Measurements from ENCODE around the gene CCNJ.
A peak's percentile ranks its signal among the peaks of the same experiment; 100 is the strongest.

Gene CCNJ

DNA sequence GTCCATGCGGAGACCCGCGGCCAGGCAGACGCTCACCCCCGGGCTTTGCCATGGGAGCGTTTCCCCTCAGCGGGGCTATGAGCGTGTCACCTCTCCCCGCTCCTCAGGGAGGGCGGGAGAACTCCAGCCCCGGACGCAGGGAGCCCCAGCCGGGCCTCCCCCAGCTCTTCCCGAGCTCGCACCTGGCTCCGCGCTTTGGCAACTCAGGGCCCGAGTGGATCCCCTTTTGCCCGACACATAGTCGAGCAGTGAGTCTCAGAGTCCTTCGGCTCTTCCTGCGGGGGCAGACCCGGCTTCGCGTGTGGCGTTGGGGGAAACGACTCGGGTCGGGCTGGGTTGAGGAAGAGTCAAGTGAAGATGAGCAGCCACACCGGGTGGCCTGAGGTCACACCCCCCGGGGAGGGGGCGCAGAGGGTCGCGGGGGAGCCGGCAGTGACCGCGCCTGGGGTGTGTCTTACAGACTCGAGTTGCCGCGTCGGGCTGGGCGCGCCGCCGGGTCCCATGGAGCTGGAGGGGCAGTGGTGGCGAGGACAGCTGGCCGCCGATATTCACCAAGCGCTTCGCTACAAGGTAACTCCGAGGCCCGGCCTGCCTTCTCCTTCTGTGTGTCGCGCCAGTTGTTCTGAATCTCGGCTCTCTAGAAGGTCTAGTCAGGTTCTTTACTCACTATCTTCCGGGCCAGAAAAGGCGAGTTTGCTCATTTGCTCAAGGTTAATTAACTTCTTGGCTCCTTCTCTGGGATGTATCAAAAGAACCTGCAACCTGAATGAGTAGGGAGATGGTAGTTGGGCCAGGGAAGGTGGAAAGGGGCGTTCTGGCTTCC, 721 bp downstream of the CCNJ start (continued):
- TF ChIP-seq ZNF561 (tag by site-specific recombination; IDR thresholded peaks at IDR 0.05; ENCODE audit: borderline replicate concordance) = no peak
- no peak for TF ChIP-seq ZNF211 (tag by site-specific recombination; IDR thresholded peaks at IDR 0.05; ENCODE audit: low read depth)
- TF ChIP-seq KLF7 (tag by site-specific recombination; IDR thresholded peaks at IDR 0.05; ENCODE audit: borderline replicate concordance) = no peak
- TF ChIP-seq, protein P1, sequence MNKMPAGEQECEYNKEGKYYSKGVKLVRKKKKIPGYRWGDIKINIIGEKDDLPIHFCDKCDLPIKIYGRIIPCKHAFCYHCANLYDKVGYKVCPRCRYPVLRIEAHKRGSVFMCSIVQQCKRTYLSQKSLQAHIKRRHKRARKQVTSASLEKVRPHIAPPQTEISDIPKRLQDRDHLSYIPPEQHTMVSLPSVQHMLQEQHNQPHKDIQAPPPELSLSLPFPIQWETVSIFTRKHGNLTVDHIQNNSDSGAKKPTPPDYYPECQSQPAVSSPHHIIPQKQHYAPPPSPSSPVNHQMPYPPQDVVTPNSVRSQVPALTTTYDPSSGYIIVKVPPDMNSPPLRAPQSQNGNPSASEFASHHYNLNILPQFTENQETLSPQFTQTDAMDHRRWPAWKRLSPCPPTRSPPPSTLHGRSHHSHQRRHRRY (tag by site-specific recombination; IDR thresholded peaks at IDR 0.05) = no peak
- TF ChIP-seq PRDM1 (tag by site-specific recombination; IDR thresholded peaks at IDR 0.05) = no peak
- TF ChIP-seq ZNF350 (tag by site-specific recombination; IDR thresholded peaks at IDR 0.05) = no peak
- TF ChIP-seq, protein P2, sequence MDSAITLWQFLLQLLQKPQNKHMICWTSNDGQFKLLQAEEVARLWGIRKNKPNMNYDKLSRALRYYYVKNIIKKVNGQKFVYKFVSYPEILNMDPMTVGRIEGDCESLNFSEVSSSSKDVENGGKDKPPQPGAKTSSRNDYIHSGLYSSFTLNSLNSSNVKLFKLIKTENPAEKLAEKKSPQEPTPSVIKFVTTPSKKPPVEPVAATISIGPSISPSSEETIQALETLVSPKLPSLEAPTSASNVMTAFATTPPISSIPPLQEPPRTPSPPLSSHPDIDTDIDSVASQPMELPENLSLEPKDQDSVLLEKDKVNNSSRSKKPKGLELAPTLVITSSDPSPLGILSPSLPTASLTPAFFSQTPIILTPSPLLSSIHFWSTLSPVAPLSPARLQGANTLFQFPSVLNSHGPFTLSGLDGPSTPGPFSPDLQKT (IDR thresholded peaks at IDR 0.05; ENCODE audit: borderline replicate concordance, low read depth, low read length) = no peak
- TF ChIP-seq ZBTB21 (tag by site-specific recombination; IDR thresholded peaks at IDR 0.05) = no peak
- TF ChIP-seq, protein P3, sequence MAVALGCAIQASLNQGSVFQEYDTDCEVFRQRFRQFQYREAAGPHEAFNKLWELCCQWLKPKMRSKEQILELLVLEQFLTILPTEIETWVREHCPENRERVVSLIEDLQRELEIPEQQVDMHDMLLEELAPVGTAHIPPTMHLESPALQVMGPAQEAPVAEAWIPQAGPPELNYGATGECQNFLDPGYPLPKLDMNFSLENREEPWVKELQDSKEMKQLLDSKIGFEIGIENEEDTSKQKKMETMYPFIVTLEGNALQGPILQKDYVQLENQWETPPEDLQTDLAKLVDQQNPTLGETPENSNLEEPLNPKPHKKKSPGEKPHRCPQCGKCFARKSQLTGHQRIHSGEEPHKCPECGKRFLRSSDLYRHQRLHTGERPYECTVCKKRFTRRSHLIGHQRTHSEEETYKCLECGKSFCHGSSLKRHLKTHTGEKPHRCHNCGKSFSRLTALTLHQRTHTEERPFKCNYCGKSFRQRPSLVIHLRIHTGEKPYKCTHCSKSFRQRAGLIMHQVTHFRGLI (tag by site-specific recombination; IDR thresholded peaks at IDR 0.05) = peak; percentile 58; the same call in 1 of the 2 replicates
- TF ChIP-seq ZBTB44 (tag by site-specific recombination; IDR thresholded peaks at IDR 0.05) = no peak
- TF ChIP-seq ZNF169 (tag by site-specific recombination; IDR thresholded peaks at IDR 0.05) = no peak
- TF ChIP-seq, protein P4, sequence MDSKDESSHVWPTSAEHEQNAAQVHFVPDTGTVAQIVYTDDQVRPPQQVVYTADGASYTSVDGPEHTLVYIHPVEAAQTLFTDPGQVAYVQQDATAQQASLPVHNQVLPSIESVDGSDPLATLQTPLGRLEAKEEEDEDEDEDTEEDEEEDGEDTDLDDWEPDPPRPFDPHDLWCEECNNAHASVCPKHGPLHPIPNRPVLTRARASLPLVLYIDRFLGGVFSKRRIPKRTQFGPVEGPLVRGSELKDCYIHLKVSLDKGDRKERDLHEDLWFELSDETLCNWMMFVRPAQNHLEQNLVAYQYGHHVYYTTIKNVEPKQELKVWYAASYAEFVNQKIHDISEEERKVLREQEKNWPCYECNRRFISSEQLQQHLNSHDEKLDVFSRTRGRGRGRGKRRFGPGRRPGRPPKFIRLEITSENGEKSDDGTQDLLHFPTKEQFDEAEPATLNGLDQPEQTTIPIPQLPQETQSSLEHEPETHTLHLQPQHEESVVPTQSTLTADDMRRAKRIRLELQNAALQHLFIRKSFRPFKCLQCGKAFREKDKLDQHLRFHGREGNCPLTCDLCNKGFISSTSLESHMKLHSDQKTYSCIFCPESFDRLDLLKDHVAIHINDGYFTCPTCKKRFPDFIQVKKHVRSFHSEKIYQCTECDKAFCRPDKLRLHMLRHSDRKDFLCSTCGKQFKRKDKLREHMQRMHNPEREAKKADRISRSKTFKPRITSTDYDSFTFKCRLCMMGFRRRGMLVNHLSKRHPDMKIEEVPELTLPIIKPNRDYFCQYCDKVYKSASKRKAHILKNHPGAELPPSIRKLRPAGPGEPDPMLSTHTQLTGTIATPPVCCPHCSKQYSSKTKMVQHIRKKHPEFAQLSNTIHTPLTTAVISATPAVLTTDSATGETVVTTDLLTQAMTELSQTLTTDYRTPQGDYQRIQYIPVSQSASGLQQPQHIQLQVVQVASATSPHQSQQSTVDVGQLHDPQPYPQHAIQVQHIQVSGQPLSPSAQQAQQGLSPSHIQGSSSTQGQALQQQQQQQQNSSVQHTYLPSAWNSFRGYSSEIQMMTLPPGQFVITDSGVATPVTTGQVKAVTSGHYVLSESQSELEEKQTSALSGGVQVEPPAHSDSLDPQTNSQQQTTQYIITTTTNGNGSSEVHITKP (tag by site-specific recombination; IDR thresholded peaks at IDR 0.05) = no peak
- TF ChIP-seq ZNF580 (tag by site-specific recombination; IDR thresholded peaks at IDR 0.05) = no peak
- TF ChIP-seq ZNF433 (tag by site-specific recombination; IDR thresholded peaks at IDR 0.05; ENCODE audit: low read depth) = no peak
- no peak for TF ChIP-seq ZNF426 (tag by site-specific recombination; IDR thresholded peaks at IDR 0.05)
- TF ChIP-seq SP7 (tag by site-specific recombination; IDR thresholded peaks at IDR 0.05) = 0 out of 2 replicates have a peak, but pooled peaks have one; percentile 10
- TF ChIP-seq ZNF138 (tag by site-specific recombination; IDR thresholded peaks at IDR 0.05; ENCODE audit: borderline replicate concordance) = no peak
- peak; percentile 62 for TF ChIP-seq ZNF600 (tag by site-specific recombination; IDR thresholded peaks at IDR 0.05)
- TF ChIP-seq ZNF146 (tag by site-specific recombination; IDR thresholded peaks at IDR 0.05) = no peak
- TF ChIP-seq GLIS2 (tag by site-specific recombination; IDR thresholded peaks at IDR 0.05) = peak; percentile 98
- TF ChIP-seq, protein P5, sequence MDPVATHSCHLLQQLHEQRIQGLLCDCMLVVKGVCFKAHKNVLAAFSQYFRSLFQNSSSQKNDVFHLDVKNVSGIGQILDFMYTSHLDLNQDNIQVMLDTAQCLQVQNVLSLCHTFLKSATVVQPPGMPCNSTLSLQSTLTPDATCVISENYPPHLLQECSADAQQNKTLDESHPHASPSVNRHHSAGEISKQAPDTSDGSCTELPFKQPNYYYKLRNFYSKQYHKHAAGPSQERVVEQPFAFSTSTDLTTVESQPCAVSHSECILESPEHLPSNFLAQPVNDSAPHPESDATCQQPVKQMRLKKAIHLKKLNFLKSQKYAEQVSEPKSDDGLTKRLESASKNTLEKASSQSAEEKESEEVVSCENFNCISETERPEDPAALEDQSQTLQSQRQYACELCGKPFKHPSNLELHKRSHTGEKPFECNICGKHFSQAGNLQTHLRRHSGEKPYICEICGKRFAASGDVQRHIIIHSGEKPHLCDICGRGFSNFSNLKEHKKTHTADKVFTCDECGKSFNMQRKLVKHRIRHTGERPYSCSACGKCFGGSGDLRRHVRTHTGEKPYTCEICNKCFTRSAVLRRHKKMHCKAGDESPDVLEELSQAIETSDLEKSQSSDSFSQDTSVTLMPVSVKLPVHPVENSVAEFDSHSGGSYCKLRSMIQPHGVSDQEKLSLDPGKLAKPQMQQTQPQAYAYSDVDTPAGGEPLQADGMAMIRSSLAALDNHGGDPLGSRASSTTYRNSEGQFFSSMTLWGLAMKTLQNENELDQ (tag by site-specific recombination; IDR thresholded peaks at IDR 0.05; ENCODE audit: low read depth) = no peak
- TF ChIP-seq GLI2 (tag by site-specific recombination; IDR thresholded peaks at IDR 0.05; ENCODE audit: borderline replicate concordance, low read depth) = no peak
- no peak for TF ChIP-seq ZNF529 (tag by site-specific recombination; IDR thresholded peaks at IDR 0.05; ENCODE audit: insufficient replicate concordance)
- no peak for TF ChIP-seq ZNF624 (tag by site-specific recombination; IDR thresholded peaks at IDR 0.05)
- TF ChIP-seq ZNF354C (tag by site-specific recombination; IDR thresholded peaks at IDR 0.05; ENCODE audit: borderline replicate concordance, low read depth) = no peak
